NCI-H526 treated with DMSO at 0.1 percent for 48 hours (cell line): ENCODE measurements around the gene LRRC32.

Experiments used
- DNase-seq: peaks from one replicate; lab custom pipeline; 2025; lab: John Stamatoyannopoulos, UW

The LRRC32 gene

GRCh38 chr11:76662656-76663485 lies 7.7 kb downstream of the LRRC32 start:
- DNase-seq, result no peak

DNA sequence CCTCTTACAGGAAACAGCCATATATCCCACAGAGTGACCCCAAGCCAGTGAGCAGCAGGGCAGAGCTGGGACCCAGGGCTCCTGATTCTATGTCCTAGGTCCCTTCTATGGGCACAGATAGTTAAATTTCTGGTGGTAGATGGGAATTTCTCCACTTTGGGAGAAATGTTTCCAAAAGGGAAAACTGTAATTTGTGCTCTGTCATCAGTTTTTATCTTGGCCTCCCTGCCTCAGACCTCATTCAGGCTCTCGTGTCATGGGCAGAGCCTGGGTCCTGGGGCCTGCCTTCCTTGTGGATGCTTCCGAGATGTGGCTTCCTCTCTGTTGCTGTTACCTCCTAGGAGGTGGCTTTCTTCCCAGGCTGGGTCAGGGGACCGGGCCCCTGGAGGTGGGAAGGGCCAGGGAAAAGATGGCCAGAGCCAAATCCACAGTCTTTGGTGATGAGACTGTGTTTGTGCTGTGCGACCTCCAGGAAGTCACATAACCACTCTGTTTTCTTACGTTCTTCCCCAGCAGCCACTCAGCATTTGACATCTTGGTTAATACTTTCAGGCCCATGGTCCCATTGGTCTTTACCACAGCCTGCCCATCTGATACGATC lies 8.6 kb downstream of the LRRC32 start:
- DNase-seq, result no peak

DNA sequence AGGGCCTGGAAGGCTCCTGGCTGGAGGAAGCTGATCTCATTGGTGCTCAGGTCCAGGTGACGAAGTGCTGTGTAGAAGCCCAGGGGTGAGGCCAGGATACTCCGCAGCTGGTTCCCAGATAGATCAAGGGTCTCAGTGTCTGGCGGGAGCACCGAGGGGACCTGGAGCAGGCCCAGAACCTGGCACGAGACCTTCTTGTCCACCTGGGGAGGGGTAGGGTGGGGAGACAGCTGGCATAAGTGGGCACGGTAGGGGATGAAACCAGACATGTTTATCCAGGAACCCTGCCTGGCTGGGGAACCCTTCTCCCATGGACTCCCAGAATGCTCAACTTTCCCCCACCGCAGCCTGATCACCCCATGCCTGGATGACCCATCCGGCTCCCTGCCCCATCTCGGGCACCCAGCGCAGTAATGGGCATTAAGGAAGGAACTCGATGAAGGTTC lies 9.2 kb downstream of the LRRC32 start:
- no peak for DNase-seq

GRCh38 chr11:76660533-76661305 lies 9.8 kb downstream of the LRRC32 start:
- DNase-seq, result no peak

- no peak for DNase-seq
These were observed 10.6 kb downstream of the LRRC32 start for GRCh38 chr11:76659672-76660532.

GRCh38 chr11:76658651-76659650 lies 11.6 kb downstream of the LRRC32 start:
- DNase-seq, result no peak

DNA sequence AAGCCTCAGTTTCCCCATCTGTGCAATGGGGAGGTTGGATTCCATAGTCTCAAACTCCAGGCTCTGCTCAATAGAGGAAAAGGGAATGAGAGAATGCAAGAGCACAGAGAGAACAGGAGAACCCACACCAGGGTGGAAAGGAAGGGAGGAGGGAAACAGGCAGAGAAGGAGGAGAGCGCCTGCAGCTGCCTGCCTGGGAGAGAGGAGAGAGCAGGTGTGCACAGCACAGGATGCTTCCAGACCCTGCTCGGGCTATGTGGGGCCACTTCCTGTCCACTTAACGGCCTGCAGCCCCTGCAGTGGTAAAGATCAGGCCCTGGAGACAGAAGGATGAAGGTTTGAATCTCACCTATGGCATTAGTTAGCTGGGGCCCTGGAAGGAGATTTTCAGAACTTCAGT lies 12.3 kb downstream of the LRRC32 start:
- no peak for DNase-seq

DNA sequence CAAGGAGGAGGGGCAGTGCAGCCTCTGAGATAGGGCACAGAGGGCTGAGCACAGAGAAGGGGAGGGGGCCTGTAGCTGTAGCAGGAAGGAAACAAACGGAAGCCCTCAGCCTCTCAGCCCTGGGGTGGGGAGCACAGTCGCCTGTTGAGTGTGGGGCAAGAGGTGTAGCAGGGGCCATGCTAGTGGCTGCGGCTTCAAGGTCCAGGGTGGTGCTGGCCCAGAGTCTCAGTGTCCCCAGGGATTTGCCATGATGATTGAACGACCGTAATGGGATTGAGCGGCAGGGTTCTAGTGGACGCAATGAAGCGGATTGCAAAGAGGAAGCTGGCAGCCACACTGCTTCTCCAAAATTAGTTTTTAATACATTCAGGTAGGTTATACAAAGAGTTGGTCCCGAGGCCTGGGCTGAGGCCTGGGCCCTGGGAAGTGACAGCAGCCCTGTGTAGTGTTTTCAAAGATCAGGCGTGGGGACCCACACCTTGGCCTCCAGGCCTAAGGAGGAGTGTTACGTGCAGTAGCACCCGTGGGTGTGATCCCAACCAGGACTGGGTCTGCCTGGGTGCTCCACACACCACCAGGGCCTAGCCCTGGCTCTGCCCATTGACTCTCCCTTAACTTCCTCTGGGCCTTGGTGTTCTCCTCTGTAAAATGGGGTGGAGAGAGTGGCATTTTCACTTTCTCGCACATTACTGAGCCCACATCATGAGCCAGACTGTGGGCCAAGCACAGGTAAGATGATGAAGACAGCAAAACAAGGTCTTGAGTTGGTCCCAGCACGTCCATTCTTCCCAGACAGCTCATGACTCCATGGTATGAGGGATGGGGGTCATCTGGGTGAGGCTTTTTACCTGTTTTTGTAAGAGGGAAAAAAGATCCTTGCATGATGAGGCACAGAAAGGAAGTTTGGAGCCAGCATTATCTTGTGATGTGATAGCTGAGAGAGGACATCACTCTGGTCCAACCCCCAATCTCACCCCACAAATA lies 13.1 kb downstream of the LRRC32 start:
- no peak for DNase-seq

DNA sequence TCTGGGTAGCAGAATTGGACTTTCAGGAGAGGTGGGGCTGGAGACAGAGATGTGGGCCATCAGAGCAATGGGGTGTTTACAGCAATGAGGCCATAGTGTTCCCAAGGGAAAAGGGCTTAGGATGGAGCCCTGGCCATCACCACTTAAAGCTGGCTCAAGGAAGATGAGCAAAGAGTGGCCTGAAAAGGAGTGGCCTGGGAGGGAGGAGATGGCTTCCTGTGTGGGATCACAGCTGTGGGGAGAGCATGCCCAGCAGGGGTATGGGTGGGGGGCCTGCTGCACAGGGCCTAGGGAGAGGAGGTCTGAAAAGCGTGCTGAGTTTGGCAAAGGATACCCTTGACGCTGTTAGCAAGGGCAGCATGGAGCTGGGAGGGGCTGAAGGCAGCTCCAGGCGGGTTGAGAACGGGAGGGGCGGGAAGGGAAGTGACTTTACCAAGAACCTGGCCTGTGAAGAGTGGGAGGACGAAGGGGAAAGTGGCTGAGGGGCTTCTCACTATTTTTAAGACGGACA lies 13.9 kb downstream of the LRRC32 start:
- DNase-seq, result peak; percentile 18

DNA sequence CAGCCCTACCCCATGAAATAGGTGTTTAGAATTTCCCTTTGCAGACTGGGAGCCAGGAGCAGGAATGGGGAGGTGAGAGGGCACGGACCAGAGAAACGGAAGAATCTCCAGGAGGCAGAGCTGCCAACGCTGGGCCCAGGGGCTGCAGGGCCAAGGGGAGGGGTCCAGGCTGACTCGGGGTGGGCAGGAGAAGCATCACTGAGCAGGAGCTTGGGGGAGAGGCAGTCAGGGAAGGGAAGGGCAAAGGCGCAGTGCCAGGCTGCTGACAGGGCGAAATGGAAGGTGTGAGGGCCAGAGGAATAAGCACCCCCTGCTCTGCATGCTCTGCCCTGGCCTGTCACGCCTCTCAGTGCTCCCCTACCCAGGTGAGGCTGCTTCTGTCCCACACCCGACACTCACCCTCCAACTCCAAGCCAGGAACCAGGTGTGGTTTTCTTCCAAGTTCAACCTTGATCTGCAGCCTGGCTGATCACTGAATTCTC lies 14.5 kb downstream of the LRRC32 start:
- DNase-seq, result no peak

- no peak for DNase-seq
These were observed 15.0 kb downstream of the LRRC32 start for GRCh38 chr11:76655501-76656049.

GRCh38 chr11:76654980-76655379 lies 15.6 kb downstream of the LRRC32 start:
- DNase-seq, result no peak

GRCh38 chr11:76654298-76654851 lies 16.2 kb downstream of the LRRC32 start:
- DNase-seq, result no peak

- DNase-seq, result no peak
These were observed 16.8 kb downstream of the LRRC32 start for GRCh38 chr11:76653674-76654284.

DNA sequence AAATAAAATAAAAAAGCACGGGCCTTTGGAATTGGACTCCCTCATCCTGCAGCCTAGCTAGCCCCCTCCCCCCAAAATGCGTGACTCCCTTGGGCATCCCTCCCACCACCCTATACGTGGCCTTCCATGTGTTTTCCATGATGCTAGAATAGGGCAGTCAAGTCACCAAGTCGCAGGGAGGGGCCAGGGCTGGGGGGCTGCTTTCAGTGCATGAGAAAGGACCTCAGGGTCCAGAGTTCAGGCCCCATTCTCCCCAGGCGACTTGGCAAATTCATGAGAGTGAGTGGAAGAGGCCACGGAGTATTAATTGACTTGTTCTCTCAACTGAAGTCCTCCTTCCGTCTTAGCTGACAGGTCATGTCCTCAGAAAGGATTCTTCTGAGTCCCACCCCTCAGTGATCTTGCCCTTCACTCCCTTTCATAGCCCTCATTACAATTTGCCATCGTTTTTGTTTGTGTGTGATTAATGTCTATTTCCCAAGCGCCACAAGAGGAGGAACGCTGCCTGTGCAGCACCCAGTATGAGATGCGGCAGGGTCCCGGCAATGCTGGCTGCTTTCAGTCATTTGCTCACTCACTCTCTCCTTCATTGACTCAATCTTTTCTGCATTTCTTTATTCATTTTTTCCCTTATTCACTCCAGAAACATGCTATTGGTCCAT lies 17.4 kb downstream of the LRRC32 start:
- DNase-seq, result no peak

DNA sequence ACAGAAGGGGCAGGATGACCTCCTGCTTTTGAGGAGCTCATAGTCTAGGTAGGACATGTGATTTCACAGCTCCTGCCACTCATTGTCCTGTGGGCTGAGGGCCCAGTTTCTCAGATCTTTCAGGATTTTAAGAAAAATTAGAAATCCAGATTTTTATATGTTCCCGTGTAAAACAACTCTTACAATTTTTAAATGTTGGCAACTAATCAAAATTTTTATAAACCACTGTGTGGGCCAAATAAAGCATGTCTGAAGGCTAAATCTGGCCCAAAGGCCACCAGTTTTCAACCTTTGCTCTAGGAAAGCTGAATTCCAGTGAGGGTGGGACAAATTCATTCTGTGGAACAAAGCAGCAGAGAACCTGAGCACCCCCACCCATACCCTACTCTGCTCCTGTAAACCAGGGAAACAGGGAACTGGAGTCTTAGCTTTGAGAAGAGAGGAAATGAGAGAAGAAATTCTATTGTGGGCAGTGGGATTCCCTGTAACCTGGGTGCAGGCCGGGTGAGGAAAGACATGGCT lies 20.6 kb downstream of the LRRC32 start:
- DNase-seq, result no peak

- no peak for DNase-seq
These were observed 21.5 kb downstream of the LRRC32 start for GRCh38 chr11:76649011-76649410.
